Measurements from ENCODE around the gene POU5F2. TPM values are rescaled to one million over a fixed set of nuclear protein-coding genes. Genes with fewer than 3 reads are reported as not detected.
A peak's percentile ranks its signal among the peaks of the same experiment; 100 is the strongest.

Gene POU5F2
- total RNA-seq, 1 donor from 2014 or later: 0.53 TPM

- DNase-seq (ENCODE audit: low read depth) (peak; percentile 4), FAIRE-seq (no peak)
- Histone ChIP-seq H3K36me3 (ENCODE audit: control insufficient read depth, insufficient read depth, low read length) (no peaks in the 10 kb centered on the region), H3K27me3 (ENCODE audit: control insufficient read depth, insufficient read depth, low read length) (no peaks in the 10 kb centered on the region), H3K4me3 (ENCODE audit: low read depth, low read length) (no peak overlapping the region)
- TF ChIP-seq, protein P1, sequence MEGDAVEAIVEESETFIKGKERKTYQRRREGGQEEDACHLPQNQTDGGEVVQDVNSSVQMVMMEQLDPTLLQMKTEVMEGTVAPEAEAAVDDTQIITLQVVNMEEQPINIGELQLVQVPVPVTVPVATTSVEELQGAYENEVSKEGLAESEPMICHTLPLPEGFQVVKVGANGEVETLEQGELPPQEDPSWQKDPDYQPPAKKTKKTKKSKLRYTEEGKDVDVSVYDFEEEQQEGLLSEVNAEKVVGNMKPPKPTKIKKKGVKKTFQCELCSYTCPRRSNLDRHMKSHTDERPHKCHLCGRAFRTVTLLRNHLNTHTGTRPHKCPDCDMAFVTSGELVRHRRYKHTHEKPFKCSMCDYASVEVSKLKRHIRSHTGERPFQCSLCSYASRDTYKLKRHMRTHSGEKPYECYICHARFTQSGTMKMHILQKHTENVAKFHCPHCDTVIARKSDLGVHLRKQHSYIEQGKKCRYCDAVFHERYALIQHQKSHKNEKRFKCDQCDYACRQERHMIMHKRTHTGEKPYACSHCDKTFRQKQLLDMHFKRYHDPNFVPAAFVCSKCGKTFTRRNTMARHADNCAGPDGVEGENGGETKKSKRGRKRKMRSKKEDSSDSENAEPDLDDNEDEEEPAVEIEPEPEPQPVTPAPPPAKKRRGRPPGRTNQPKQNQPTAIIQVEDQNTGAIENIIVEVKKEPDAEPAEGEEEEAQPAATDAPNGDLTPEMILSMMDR (IDR thresholded peaks at IDR 0.05; ENCODE audit: insufficient read depth, low read length, severe bottlenecking): no peak
These were observed 5.1 kb downstream of the POU5F2 start for GRCh38 chr5:93736284-93736683.

DNA sequence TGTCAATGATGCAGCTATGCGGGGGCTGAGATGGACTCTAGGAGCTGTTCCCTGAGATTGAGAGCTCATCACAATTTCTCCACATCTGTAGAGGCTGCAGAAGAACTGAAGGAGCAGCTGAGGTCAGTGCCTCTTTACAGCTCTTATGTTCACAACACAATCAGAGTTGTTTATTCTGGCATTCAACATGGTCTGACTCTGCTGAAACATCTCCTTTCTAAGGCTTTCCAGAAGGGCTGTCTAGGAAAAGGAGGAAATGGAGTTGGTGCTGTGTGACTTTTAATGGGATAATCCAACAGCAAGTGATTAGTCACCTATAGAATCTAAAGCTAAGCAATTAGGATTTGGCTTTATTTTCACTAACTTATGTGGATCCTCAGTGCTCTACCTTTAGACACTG is 6.0 kb downstream of the POU5F2 start:
- TF ChIP-seq, protein P1 (IDR thresholded peaks at IDR 0.05; ENCODE audit: insufficient read depth, low read length, severe bottlenecking): no peak
- Histone ChIP-seq H3K36me3 (ENCODE audit: control insufficient read depth, insufficient read depth, low read length) (no peaks in the 10 kb centered on the region), H3K27me3 (ENCODE audit: control insufficient read depth, insufficient read depth, low read length) (no peaks in the 10 kb centered on the region), H3K4me3 (ENCODE audit: low read depth, low read length) (no peak overlapping the region)
- FAIRE-seq (no peak), DNase-seq (ENCODE audit: low read depth) (no peak)

DNA sequence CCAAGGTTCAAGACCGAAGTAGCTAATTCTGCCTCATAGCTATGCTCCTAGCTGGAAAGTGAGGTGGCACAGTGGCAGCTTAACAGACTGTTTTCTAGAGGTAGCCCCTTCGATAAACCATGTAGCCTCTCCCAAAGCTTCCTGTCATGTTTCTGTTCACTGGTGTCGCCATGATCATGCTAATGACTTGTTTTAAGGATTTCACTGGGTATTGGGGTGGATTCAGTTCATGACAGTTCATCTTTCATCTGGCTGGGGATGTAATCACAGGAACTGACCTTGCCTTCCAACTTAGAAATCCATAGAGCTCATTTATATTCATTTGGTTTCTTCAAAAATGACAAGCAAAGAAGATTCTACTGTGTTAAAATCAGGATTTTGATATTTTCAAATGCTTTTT is 9.4 kb downstream of the POU5F2 start:
- TF ChIP-seq, protein P1 (IDR thresholded peaks at IDR 0.05; ENCODE audit: insufficient read depth, low read length, severe bottlenecking): no peak
- FAIRE-seq: no peak
- no peaks in the 10 kb centered on the region for H3K36me3 ChIP-seq (ENCODE audit: control insufficient read depth, insufficient read depth, low read length)
- H3K27me3 ChIP-seq (ENCODE audit: control insufficient read depth, insufficient read depth, low read length): no peaks in the 10 kb centered on the region
- DNase-seq (ENCODE audit: low read depth): no peak
- H3K4me3 ChIP-seq (ENCODE audit: low read depth, low read length): no peak overlapping the region

DNA sequence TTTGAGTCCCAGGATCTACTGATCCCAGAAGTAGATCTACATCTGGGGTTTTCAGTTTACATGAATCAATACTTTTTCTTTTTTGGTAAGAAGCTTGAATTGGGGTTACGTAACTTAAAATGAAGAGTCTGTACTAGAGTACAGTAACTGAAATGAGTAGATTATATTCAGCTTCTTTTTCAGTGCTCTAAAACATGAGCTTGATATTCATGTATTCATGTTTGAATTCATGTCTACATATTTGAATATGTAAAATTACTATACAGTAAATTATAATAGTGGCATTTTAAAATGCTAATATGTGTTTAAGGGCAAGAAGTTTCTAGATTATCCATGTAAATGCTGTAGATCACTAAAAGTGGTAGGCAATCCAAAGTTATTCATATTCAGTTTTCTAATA is 14.8 kb downstream of the POU5F2 start:
- FAIRE-seq: no peak
- TF ChIP-seq, protein P1 (IDR thresholded peaks at IDR 0.05; ENCODE audit: insufficient read depth, low read length, severe bottlenecking): no peak

DNA sequence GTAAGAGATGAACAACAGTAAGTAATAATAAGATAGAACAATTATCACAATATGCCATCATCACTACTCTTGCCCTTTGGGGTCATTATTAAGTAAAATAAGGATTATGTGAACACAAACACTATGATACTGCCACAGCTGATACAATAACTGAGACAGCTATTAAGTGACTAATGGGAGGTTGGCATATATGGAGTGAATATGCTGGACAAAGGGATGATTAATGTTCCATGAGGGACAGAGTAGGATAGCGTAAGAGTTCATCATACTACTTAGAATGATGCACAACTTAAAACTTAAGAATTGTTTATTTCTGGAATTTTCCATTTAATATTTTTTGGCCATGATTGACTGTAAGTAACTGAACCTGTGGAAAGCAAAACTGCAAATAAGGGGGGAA is 16.6 kb downstream of the POU5F2 start:
- TF ChIP-seq, protein P1 (IDR thresholded peaks at IDR 0.05; ENCODE audit: insufficient read depth, low read length, severe bottlenecking): no peak
- DNase-seq (ENCODE audit: low read depth): peak; percentile 5
- Histone ChIP-seq H3K36me3 (ENCODE audit: control insufficient read depth, insufficient read depth, low read length) (no peaks in the 10 kb centered on the region), H3K27me3 (ENCODE audit: control insufficient read depth, insufficient read depth, low read length) (no peaks in the 10 kb centered on the region), H3K4me3 (ENCODE audit: low read depth, low read length) (no peak overlapping the region)
- FAIRE-seq: no peak

More for the DNA sequence above, 14.8 kb downstream of the POU5F2 start:
- no peak for DNase-seq (ENCODE audit: low read depth)
- no peaks in the 10 kb centered on the region for H3K36me3 ChIP-seq (ENCODE audit: control insufficient read depth, insufficient read depth, low read length)
- H3K4me3 ChIP-seq (ENCODE audit: low read depth, low read length): no peak overlapping the region
- H3K27me3 ChIP-seq (ENCODE audit: control insufficient read depth, insufficient read depth, low read length): no peaks in the 10 kb centered on the region

DNA sequence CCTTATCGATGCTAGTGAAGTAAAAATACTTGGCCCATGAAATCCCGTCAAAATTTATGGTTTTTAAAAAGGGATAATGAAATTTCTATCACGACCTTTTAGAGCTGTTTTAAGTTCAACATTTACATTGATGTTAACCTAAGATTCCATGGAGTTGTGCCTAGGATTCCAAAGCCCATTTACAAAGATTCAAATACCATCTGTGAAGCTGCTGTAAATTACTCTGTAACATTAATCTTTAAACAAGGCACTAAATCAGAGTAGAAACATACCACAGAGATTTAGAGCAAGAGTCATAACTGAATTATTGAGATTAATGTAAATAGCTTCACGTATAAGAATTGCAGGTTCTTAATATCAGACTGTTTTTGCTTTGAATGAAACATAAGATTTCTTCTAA is 17.7 kb downstream of the POU5F2 start:
- no peak for DNase-seq (ENCODE audit: low read depth)
- FAIRE-seq: no peak
- TF ChIP-seq, protein P1 (IDR thresholded peaks at IDR 0.05; ENCODE audit: insufficient read depth, low read length, severe bottlenecking): no peak
- no peaks in the 10 kb centered on the region for H3K36me3 ChIP-seq (ENCODE audit: control insufficient read depth, insufficient read depth, low read length)
- H3K4me3 ChIP-seq (ENCODE audit: low read depth, low read length): no peak overlapping the region
- no peaks in the 10 kb centered on the region for H3K27me3 ChIP-seq (ENCODE audit: control insufficient read depth, insufficient read depth, low read length)

Measured in bronchial epithelial cell (primary cell).